NCI-H2081 (cell line): ENCODE measurements around the gene PIM3.
A peak's percentile ranks its signal among the peaks of the same experiment; 100 is the strongest.
"Not testable (repeated sequence)": the region's sequence is repeated elsewhere in the genome, so short reads cannot be mapped to it uniquely, and the experiment has no call there.

Experiments used
- DNase-seq, 2 experiments: peaks; one replicate each; lab custom pipeline; 2025; lab: John Stamatoyannopoulos, UW

PIM3 gene

GRCh38 chr22:49968313-49968830, 7.8 kb downstream of the PIM3 start:
- no peak for DNase-seq

- DNase-seq = no peak
Measured at GRCh38 chr22:49968831-49969661, 8.5 kb downstream of the PIM3 start.

GRCh38 chr22:49969751-49970527, 9.4 kb downstream of the PIM3 start:
- DNase-seq = no peak

- DNase-seq = peak; percentile 79 to 83
Measured at GRCh38 chr22:49970528-49971231, 10.1 kb downstream of the PIM3 start.

GRCh38 chr22:49971232-49972162, 10.9 kb downstream of the PIM3 start:
- no peak for DNase-seq

- no peak for DNase-seq
Measured at GRCh38 chr22:49972163-49973017, 11.8 kb downstream of the PIM3 start.

GRCh38 chr22:49973018-49973961, 12.7 kb downstream of the PIM3 start:
- DNase-seq = no peak

- DNase-seq = no peak
Measured at GRCh38 chr22:49975543-49976389, 15.2 kb downstream of the PIM3 start.

GRCh38 chr22:49976439-49977175, 16.0 kb downstream of the PIM3 start:
- DNase-seq = no peak

GRCh38 chr22:49977578-49977977, 17.0 kb downstream of the PIM3 start:
- DNase-seq = no peak

- DNase-seq = no peak
Measured at GRCh38 chr22:49979587-49980264, 19.2 kb downstream of the PIM3 start.

GRCh38 chr22:49981799-49982198, 21.2 kb downstream of the PIM3 start:
- DNase-seq = not testable (repeated sequence)

- DNase-seq = no peak
Measured at GRCh38 chr22:49983148-49984042, 22.8 kb downstream of the PIM3 start.

- DNase-seq = no peak
Measured at GRCh38 chr22:49986325-49986724, 25.8 kb downstream of the PIM3 start.

- DNase-seq = not testable (repeated sequence)
Measured at GRCh38 chr22:49989826-49990225, 29.3 kb downstream of the PIM3 start.

GRCh38 chr22:49991167-49991566, 30.6 kb downstream of the PIM3 start:
- no peak for DNase-seq
